Kidney glomerular epithelial cell (primary cell): ENCODE results near the gene AVEN.
"Not testable (repeated sequence)": the region's sequence is repeated elsewhere in the genome, so short reads cannot be mapped to it uniquely, and the experiment has no call there.

ENCODE experiments used
- DNase-seq: peaks from one replicate; lab custom pipeline; 2025; lab: John Stamatoyannopoulos, UW

AVEN gene

DNA sequence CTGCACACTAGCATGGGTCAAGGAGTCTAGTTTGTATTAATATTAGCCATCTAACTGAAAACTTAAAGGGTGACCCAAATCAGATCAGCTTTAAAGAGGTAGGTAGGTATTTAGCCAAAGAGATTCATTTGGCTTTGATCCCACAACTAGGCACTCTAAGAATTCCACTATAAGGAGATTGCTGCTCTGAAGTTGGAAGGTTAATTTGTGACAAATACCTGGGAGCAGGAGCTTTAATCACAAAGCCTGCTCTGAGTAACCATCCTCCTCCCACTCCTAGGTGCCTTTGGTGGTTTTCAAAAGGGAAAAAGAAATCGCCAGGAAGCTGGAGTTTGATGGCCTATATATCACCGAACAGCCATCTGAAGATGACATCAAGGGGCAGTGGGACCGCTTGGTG, 191.0 kb downstream of the AVEN start:
- DNase-seq = no peak

DNA sequence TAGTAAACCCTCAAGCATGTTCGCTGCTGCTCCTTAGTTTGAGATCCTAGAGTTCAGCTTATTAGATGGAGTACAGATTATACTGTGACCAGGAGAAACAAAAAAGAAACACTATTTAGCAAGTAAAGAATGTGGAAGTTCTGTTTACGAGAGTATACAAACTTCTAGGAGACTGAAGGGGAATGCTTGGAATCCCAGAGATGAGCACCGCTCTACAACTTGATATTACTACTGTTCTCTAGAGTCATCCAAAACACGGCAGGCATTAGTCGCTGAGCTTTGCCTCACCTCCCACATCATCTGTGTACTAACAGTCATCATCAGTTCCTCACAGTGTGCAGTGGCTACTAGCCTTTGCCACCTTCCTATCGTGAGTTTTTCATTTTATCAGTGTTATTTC, 192.1 kb downstream of the AVEN start:
- DNase-seq = no peak

DNA sequence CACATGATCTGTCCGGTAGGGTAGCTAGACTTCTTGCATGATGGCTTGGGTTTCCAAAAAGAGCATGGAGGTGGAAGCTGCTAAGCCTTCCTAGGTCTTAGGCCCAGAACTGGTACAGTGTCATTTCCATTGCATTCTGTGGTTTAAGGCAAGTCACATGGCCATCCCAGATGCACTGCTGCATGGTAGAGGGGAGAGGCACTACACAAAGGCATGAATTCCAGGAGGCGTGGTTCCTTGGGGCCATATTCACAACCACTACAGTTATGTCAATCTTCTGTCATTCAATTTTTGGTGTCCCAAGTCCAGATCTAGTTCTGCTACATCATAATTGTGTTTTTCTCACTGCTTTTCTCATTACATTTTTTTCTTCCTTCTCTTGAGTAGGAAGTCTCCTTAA, 192.9 kb downstream of the AVEN start:
- no peak for DNase-seq

DNA sequence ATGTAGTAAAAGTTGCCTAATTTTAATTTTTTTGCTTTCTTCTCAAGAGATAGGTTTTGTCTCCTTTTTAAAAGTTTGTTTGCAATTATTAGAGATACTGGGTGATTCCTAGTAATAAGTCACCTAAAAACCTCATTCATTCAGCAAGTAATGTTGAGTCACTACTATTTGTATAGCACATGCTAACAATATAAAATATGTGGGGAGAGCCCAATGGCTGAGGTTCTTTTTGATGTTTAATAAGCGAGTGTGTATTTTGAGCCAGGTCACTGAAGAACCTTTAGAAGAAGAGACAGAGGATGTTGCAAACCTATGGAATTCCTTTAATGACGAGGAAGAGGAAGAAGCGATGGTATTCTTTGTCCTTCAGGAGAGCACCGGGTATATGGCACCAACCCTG, 194.4 kb downstream of the AVEN start:
- DNase-seq = peak; percentile 12

DNA sequence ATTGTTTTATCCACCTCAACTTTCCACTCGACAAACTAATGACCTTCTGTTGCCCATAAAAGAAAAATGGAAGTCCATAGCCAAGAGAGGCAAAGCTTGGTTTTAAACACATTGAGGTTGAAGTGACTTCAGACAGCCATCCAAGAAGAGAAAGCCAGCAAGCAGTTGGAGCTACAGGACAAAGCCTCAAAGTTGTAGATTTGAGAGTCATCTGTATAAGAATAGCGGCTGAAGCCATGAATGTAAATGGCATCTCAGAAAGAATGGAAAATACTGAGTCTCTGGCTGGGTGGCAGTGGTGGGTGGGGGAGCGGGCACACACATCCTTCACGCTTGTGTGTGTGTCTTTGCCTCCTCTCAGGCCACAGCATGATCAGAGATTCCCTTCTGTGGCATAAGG, 194.8 kb downstream of the AVEN start:
- no peak for DNase-seq

DNA sequence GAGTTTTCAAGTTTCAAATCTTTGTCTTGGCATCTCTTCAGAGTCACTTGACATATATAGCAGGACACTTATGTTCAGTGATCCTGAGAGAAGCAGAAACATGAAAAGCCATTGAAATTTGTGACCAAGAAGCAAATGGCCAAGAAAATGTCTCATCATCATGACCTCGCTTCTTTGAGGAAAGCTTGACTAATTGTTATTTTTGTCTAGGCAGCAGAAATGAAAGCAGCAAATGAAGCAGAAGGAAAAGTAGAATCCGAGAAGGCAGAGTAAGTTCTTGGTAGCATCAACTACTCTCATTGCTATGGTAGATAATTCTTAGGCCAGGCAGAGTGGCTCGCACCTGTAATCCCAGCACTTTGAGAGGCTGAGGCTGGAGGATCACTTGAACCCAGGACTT, 198.4 kb downstream of the AVEN start:
- DNase-seq = no peak

DNA sequence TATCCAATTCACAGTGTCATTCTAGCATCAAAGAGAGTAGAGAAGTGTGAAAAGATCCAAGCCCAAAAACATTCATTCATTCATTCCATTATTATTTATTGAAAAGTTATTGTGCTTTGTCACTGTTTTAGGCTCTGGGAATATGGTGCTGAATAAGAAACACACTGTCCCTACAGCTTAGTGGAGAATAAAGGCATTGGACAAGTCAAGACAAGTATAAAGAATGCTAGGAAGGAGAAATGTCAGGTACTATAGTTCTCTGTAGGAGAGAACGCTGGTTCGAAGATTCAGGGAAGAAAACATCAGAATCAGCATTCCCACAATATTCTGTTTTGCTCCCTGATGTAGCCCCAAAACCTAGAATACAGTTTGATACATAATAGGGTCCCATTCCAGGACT, 199.5 kb downstream of the AVEN start:
- no peak for DNase-seq

DNA sequence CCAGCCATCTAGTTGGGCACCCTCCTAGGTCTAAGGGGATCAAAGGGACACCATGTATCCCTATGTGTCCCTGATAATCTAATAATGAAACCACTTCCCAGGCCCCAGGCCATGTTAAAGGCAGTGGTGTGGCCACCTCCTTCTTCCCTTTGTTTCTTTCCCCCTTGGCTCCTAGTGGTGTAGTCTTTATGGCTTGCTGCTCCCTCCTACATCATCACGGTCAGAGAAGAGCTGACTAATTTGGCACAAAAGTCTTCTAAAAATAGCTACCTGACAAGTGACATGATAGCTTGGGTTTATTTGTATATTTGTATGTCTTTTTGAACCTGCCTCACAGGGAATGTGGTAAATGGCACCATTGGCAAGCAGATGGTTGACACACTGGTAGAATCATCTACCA, 201.7 kb downstream of the AVEN start:
- DNase-seq = no peak

DNA sequence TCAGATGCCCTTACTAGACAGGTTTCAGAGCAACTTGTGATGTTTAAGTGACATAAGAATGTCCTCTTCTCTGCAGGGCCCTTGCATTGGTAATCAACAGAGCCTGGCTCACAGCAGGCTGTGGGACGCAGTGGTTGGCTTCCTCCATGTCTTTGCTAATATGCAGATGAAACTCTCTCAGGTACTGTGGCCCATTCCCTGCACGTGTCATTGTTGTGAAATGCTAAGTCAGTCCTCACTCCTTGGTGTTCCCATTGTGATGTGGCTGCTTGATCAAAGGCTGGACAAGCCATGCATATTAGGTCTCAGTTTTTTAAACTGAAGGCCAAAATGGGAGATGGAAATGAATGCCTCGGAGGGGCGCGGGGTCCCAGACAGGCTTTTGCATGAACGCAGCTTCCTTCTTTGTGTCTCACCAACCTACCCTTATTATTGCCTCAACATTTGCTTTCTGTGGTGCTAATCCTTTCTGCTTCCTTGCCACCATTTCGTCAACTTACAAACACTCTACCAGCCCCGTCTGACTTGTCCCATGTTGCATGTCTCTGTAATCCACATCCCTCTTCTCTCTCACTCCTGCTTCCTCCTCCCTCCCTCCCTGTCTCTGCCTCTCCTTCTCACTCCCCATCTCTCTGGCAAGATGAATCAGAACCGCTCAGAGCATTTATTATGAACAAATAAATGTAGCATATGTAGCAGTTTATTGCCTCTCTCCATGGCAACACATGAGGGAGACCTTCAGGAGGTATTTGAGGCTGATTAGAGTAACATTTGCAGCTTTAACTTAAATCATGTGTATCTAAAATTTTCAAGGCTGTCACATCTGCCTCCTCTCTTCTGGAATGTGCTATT, 203.9 kb downstream of the AVEN start:
- no peak for DNase-seq

DNA sequence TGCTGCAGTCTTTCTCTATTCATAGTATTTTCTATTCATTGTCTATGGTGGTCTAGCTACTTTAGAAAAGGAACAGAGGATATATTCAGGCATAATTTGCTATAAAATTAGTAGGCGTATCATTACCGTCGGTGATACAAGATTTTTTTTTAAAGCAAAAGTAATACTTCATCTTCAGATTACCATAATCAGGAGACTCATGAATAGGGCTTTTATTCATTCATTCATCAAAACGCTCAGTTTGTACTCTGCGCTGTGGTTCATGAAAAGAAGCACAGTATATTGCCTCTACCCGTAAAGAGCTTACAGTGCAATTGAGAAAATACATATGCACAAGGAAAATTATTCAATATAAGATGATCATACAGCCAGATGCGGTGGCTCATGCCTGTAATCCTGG, 207.4 kb downstream of the AVEN start:
- no peak for DNase-seq

DNA sequence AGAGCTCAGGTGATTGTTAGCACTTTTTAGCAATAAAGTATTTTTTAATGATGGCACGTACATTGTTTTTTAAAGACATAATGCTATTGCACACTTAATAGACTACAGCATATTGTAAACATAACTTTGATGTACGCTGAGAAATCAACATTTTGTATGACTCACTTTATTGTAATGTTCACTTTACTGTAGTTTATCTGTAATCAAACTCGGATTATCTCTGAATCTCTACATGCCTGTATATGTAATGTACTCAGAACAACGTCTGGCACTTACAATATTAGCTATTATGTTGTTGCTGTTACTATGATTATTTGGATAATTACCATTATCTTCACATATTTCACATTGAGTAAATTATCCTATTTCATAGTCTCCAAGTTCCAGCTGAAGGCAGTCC, 208.7 kb downstream of the AVEN start:
- DNase-seq = no peak

DNA sequence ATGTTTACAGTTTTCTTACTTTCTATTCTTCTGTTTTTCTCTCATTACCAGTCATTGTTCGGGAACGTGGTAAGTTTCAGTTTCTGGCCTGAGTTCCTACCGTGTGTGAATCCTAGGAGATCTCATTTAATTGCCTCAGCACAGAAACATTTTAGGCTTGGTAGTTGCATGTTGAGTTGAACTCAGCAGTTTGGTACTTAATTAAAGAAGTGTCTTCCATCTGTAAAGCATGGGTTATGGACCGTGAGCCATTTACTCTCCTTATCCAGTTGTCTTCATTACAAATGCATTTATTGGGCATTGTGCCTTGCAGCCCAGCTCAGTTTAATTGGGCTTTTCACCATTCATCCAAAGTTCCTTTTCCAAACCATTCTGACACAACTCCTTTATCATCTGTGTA, 212.8 kb downstream of the AVEN start:
- DNase-seq = no peak

DNA sequence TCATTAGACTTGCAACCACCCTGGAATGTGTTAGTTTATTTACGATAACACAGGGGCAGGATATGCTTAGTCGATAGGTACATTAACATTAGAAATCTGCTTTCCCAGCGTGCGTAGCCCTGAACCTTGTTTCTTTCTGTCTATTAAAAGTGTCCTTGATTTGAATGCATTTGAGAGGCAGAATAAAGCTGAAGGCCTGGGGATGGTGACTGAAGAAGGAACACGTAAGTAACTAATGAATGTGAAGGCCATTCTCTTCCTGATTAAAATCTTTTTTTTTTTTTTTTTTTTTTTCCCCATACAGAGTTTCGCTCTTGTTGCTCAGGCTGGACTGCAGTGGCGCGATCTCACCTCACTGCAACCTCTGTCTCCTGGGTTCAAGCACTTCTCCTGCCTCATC, 213.6 kb downstream of the AVEN start:
- DNase-seq = no peak

DNA sequence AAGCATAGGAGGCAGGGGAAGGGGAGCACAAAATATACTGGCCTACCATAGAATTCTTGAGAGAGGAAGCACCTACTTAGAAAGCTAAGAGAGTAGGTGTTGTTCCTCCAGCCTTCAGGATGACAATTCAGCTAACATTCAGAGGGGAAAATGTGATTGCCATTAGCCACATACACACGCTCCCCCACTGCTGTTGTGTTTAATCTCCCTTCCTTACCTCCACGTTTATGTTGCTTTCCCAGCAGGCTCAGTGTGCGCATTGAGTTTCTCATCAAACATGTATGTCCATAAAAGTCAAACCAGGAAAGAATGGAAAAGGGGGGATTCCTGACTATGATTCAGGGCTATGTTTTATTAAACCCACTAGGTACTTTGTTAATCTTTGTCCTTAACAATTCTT, 215.9 kb downstream of the AVEN start:
- no peak for DNase-seq

DNA sequence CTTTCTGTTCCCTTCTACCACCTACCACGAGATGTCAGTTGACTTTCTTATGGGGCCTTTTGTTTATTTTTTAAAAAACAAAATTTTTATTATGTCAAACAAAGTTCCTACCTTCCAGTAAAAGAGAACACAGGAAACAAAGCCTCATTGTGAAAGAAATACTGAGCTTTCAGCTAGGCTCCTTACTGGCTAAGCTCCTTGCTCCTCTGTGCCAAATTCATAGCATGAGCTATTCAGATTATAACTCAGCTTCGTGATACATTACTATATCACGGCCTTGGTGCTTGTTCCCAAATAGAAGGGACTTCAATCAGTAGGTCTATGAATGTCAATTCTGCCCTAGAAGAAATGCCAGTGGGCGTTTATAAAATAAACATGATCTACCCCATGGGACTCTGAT, 216.5 kb downstream of the AVEN start:
- no peak for DNase-seq

DNA sequence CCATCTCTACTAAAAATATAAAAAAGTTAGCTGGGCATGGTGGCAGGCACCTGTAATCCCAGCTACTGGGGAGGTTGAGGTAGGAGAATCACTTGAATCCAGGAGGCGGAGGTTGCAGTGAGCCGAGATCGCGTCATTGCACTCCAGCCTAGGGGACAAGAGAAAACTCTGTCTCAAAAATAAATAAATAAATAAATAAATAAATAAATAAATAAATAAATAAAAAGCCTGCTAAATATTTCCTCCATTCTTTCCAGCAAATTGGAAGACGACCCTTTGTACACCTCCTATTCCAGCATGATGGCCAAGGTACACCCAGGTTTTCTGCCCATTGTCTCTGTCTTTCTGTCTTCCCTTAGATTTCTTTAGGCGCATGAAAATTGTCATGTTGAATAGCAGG, 219.5 kb downstream of the AVEN start:
- not testable (repeated sequence) for DNase-seq
